Neural progenitor cell (in vitro differentiated cells): ENCODE results near the gene INPP4B. TPM values are rescaled to one million over a fixed set of nuclear protein-coding genes. Genes with fewer than 3 reads are reported as not detected.
A peak's percentile ranks its signal among the peaks of the same experiment; 100 is the strongest.
"Not testable (repeated sequence)": the region's sequence is repeated elsewhere in the genome, so short reads cannot be mapped to it uniquely, and the experiment has no call there.

Experiments
- DNase-seq: peaks from one replicate; pipeline ENCODE4 v3.0.0-alpha.2; 2016; ENCODE audit warnings: low spot score
- H2AFZ ChIP-seq: fragments of 200-600 bp; sonication (generic); replicated peaks from 2 replicates; pipeline ENCODE4 v1.6.1; 2016; ENCODE audit warnings: antibody characterized with exemption
- H3F3A ChIP-seq: fragments of 200-600 bp; sonication (generic); 2 replicates; pipeline ENCODE4 v1.6.1; 2016; ENCODE audit warnings: antibody characterized with exemption, low read depth
- H3K27ac ChIP-seq: fragments of 200-600 bp; sonication (generic); 2 replicates; pipeline ENCODE4 v1.5.1; 2016; ENCODE audit warnings: mild to moderate bottlenecking
- H3K27me3 ChIP-seq: fragments of 200-600 bp; sonication (generic); 2 replicates; pipeline ENCODE4 v1.6.1; 2016; ENCODE audit warnings: mild to moderate bottlenecking, moderate library complexity
- H3K36me3 ChIP-seq: fragments of 200-600 bp; sonication (generic); 2 replicates; pipeline ENCODE4 v1.5.1; 2016
- H3K4me1 ChIP-seq: fragments of 200-600 bp; sonication (generic); 2 replicates; pipeline ENCODE4 v1.6.1; 2016; ENCODE audit warnings: mixed run types
- H3K4me2 ChIP-seq: fragments of 200-600 bp; sonication (generic); 2 replicates; pipeline ENCODE4 v1.6.1; 2016
- H3K4me3 ChIP-seq: fragments of 200-600 bp; sonication (generic); 2 replicates; pipeline ENCODE4 v1.5.1; 2016
- H3K79me2 ChIP-seq: fragments of 200-600 bp; sonication (generic); 2 replicates; pipeline ENCODE4 v1.6.1; 2016; ENCODE audit warnings: low read depth
- H3K9ac ChIP-seq: fragments of 200-600 bp; sonication (generic); 2 replicates; pipeline ENCODE4 v1.6.1; 2016
- H3K9me3 ChIP-seq: fragments of 200-600 bp; sonication (generic); 2 replicates; pipeline ENCODE4 v1.5.1; 2016; ENCODE audit warnings: low read depth
- H4K20me1 ChIP-seq: fragments of 200-600 bp; sonication (generic); 2 replicates; pipeline ENCODE4 v1.6.1; 2016; ENCODE audit warnings: low read depth
- H3K27ac Mint-ChIP-seq: 3 replicates; pipeline ENCODE4 v1.8.0; 2021; ENCODE audit warnings: mixed read lengths
- H3K27me3 Mint-ChIP-seq: 2 replicates; pipeline ENCODE4 v1.8.0; 2022; ENCODE audit warnings: low read depth, mild to moderate bottlenecking, inconsistent platforms, moderate library complexity, mixed read lengths; ENCODE audit not compliant: insufficient read depth
- H3K36me3 Mint-ChIP-seq: 3 replicates; pipeline ENCODE4 v1.8.0; 2021; ENCODE audit warnings: mixed read lengths
- H3K4me1 Mint-ChIP-seq: 3 replicates; pipeline ENCODE4 v1.8.0; 2021; ENCODE audit warnings: mixed read lengths
- H3K4me3 Mint-ChIP-seq: 3 replicates; pipeline ENCODE4 v1.8.0; 2021; ENCODE audit warnings: mild to moderate bottlenecking, moderate library complexity, mixed read lengths
- H3K9me3 Mint-ChIP-seq: 3 replicates; pipeline ENCODE4 v1.8.0; 2020; ENCODE audit warnings: mixed read lengths
- CTCF ChIP-seq: fragments of 200-600 bp; sonication (generic); IDR thresholded peaks from 2 replicates; pipeline ENCODE4 v1.5.1; 2017; ENCODE audit warnings: antibody characterized with exemption, mild to moderate bottlenecking
- EZH2 ChIP-seq: fragments of 200-600 bp; sonication (generic); IDR thresholded peaks from 2 replicates; pipeline ENCODE4 v1.6.1; 2017; ENCODE audit warnings: antibody characterized with exemption, mild to moderate bottlenecking, moderate library complexity
- EZH2phosphoT487 ChIP-seq: fragments of 200-600 bp; sonication (generic); IDR thresholded peaks from 2 replicates; pipeline ENCODE4 v1.6.1; 2017; ENCODE audit warnings: antibody characterized with exemption
- total RNA-seq: library from RNA; depleted of rRNA; stranded (reverse); fragments of >200 nt; gene quantifications from 2 replicates; pipeline ENCODE4 v1.2.3, GENCODE V29; 2015; ENCODE audit warnings: low replicate concordance

INPP4B gene
- total RNA-seq, 1 donor from 2014 or later, result 1.3 TPM

- peaks cover 30% of the 10 kb centered on the region for H3K4me1 ChIP-seq
- H3K4me3 Mint-ChIP-seq, result peak overlapping the region; percentile 89
Observed at GRCh38 chr4:142404191-142404611, 441.9 kb downstream of the INPP4B start.

GRCh38 chr4:142402900-142403299 lies 443.2 kb downstream of the INPP4B start:
- H3K36me3 ChIP-seq, result no peaks in the 10 kb centered on the region
- H3K27me3 ChIP-seq, result no peaks in the 10 kb centered on the region
- no peak for DNase-seq
- H3K79me2 ChIP-seq, result no peaks in the 10 kb centered on the region
- H3K9me3 ChIP-seq, result no peaks in the 10 kb centered on the region
- peaks cover 30% of the 10 kb centered on the region for H3K4me1 ChIP-seq
- H2AFZ ChIP-seq, result no peak overlapping the region
- no peak overlapping the region for H3K9ac ChIP-seq
- Mint-ChIP-seq H3K4me3 (no peak overlapping the region), H3K4me1 (peaks cover 46% of the 10 kb centered on the region), H3K9me3 (no peaks in the 10 kb centered on the region), H3K27me3 (no peaks in the 10 kb centered on the region), H3K27ac (peak overlapping the region; percentile 36), H3K36me3 (peaks cover 5% of the 10 kb centered on the region)
- no peak overlapping the region for H3K4me3 ChIP-seq
- no peak overlapping the region for H3K4me2 ChIP-seq
- H3K27ac ChIP-seq, result no peak overlapping the region
- TF ChIP-seq EZH2 (no peak), EZH2phosphoT487 (no peak), CTCF (no peak)
- H3F3A ChIP-seq, result no peaks in the 10 kb centered on the region
- H4K20me1 ChIP-seq, result no peaks in the 10 kb centered on the region

More at GRCh38 chr4:142404191-142404611, 441.9 kb downstream of the INPP4B start:
- H3K27ac Mint-ChIP-seq, result peak overlapping the region; percentile 69
- no peak overlapping the region for H3K27ac ChIP-seq
- no peak overlapping the region for H2AFZ ChIP-seq
- H3K36me3 ChIP-seq, result no peaks in the 10 kb centered on the region
- no peak overlapping the region for H3K4me2 ChIP-seq
- no peaks in the 10 kb centered on the region for H3K27me3 Mint-ChIP-seq
- H3K9me3 ChIP-seq, result no peaks in the 10 kb centered on the region
- H3K4me3 ChIP-seq, result no peak overlapping the region
- H3K36me3 Mint-ChIP-seq, result no peaks in the 10 kb centered on the region
- no peaks in the 10 kb centered on the region for H3K27me3 ChIP-seq
- no peaks in the 10 kb centered on the region for H4K20me1 ChIP-seq
- DNase-seq, result no peak
- TF ChIP-seq EZH2phosphoT487 (no peak), CTCF (no peak), EZH2 (no peak)
- H3K9me3 Mint-ChIP-seq, result no peaks in the 10 kb centered on the region
- H3K9ac ChIP-seq, result no peak overlapping the region
- H3K79me2 ChIP-seq, result no peaks in the 10 kb centered on the region
- H3F3A ChIP-seq, result no peaks in the 10 kb centered on the region
- H3K4me1 Mint-ChIP-seq, result peaks cover 49% of the 10 kb centered on the region

- Histone ChIP-seq H3K9ac (no peak overlapping the region), H3K4me1 (peaks cover 30% of the 10 kb centered on the region), H3K4me3 (no peak overlapping the region), H3K27ac (no peak overlapping the region), H3F3A (no peaks in the 10 kb centered on the region), H4K20me1 (no peaks in the 10 kb centered on the region), H2AFZ (no peak overlapping the region), H3K79me2 (no peaks in the 10 kb centered on the region), H3K9me3 (no peaks in the 10 kb centered on the region), H3K36me3 (no peaks in the 10 kb centered on the region), H3K4me2 (no peak overlapping the region), H3K27me3 (no peaks in the 10 kb centered on the region)
- peaks cover 5% of the 10 kb centered on the region for H3K36me3 Mint-ChIP-seq
- DNase-seq, result no peak
- H3K4me3 Mint-ChIP-seq, result no peak overlapping the region
- peaks cover 42% of the 10 kb centered on the region for H3K4me1 Mint-ChIP-seq
- H3K27me3 Mint-ChIP-seq, result no peaks in the 10 kb centered on the region
- H3K9me3 Mint-ChIP-seq, result no peaks in the 10 kb centered on the region
- peak overlapping the region; percentile 36 for H3K27ac Mint-ChIP-seq
- no peak for TF ChIP-seq CTCF
- TF ChIP-seq EZH2, result no peak
- no peak for TF ChIP-seq EZH2phosphoT487
Observed at GRCh38 chr4:142402156-142402555, 443.9 kb downstream of the INPP4B start.

- not testable (repeated sequence) for H3K4me3 ChIP-seq, H3K4me2 ChIP-seq, H3K36me3 ChIP-seq, H3K9me3 Mint-ChIP-seq, H3K27me3 ChIP-seq, H3K4me1 ChIP-seq, H3K27me3 Mint-ChIP-seq, DNase-seq, H3K79me2 ChIP-seq, H3K4me3 Mint-ChIP-seq, H4K20me1 ChIP-seq, H3K27ac ChIP-seq, H3K9ac ChIP-seq, H3K9me3 ChIP-seq, H3K4me1 Mint-ChIP-seq, H2AFZ ChIP-seq, H3K36me3 Mint-ChIP-seq, H3F3A ChIP-seq, H3K27ac Mint-ChIP-seq
Observed at GRCh38 chr4:142397364-142397991, 448.6 kb downstream of the INPP4B start.
